RWPE2 (cell line): Measurements from ENCODE around the gene NPC2.

Experiments used
- ATAC-seq: fragments of 200-7000 bp; cut with Tn5 transposase; 3 replicates; pipeline ENCODE4 v1.9.1; 2021; ENCODE audit warnings: low read depth
- DNase-seq: peaks from one replicate; pipeline ENCODE4 v3.0.0-alpha.2; 2020; ENCODE audit warnings: low spot score
- H3K27ac ChIP-seq: fragments of 450-650 bp; 2 replicates; pipeline ENCODE4 v1.5.1; 2017; ENCODE audit warnings: mild to moderate bottlenecking; ENCODE audit not compliant: poor library complexity, severe bottlenecking
- H3K27me3 ChIP-seq: fragments of 250-450 bp; sonication (Bioruptor Pico); 2 replicates; pipeline ENCODE4 v1.5.1; 2021; ENCODE audit warnings: mild to moderate bottlenecking, moderate library complexity; ENCODE audit not compliant: insufficient read depth, poor library complexity, severe bottlenecking
- H3K36me3 ChIP-seq: fragments of 250-450 bp; sonication (Bioruptor Pico); 2 replicates; pipeline ENCODE4 v1.5.1; 2020; ENCODE audit warnings: low read depth, mild to moderate bottlenecking, moderate library complexity
- H3K4me1 ChIP-seq: fragments of 250-450 bp; sonication (Bioruptor Pico); 2 replicates; pipeline ENCODE4 v1.5.1; 2021; ENCODE audit warnings: mild to moderate bottlenecking, moderate library complexity; ENCODE audit not compliant: insufficient read depth, poor library complexity, severe bottlenecking
- H3K4me3 ChIP-seq: fragments of 250-450 bp; sonication (Bioruptor Pico); 2 replicates; pipeline ENCODE4 v1.5.1; 2021; ENCODE audit warnings: mild to moderate bottlenecking, moderate library complexity; ENCODE audit not compliant: severe bottlenecking
- H3K9me3 ChIP-seq: fragments of 250-450 bp; sonication (Bioruptor Pico); 2 replicates; pipeline ENCODE4 v1.5.1; 2021; ENCODE audit warnings: mild to moderate bottlenecking, moderate library complexity; ENCODE audit not compliant: severe bottlenecking
- TF ChIP-seq, protein P1 (sequence below): fragments of 450-650 bp; IDR thresholded peaks from one replicate; pipeline ENCODE4 v1.5.1; 2017; ENCODE audit warnings: mild to moderate bottlenecking, moderate library complexity; ENCODE audit not compliant: poor library complexity, severe bottlenecking

The NPC2 gene

DNA sequence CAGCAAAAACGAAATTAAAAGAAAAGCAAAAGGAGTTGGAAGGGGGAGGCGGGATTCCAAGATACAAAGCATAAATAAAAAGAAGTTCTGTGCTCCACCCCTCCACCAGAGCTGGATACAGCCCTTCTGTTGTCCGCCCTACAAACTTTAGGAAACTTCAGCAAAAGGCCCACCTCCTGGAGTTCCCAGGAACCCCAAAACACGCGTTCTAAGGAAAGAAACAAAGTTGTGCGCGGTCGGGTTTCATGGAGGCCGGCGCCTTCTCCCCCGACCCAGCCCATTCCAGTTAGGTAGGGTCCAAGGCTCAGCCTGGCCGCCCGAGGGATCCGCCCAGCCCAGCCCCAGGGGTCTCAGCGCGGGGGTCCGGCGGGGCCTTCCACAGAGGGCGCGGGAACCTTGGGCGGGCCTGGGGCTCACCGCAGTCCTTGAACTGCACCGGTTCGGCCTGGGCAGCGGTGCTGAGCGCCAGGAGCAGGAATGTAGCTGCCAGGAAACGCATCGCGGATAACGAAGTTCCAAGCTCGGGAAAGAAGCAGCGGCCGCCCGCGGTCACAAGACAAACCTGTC lies at the start of gene NPC2:
TSS of gene NPC2 (minus strand) at position 530 of the 567 bp plus-strand sequence. CDS start at position 499, 31 bp downstream.
- ATAC-seq (peak; percentile 0; the same call in 2 of the 3 replicates), DNase-seq (no peak)
- Histone ChIP-seq H3K4me1 (peaks cover 51% of the 10 kb centered on the region), H3K9me3 (no peaks in the 10 kb centered on the region), H3K27ac (peak within 1 kb of the TSS; percentile 52), H3K27me3 (no peaks in the 10 kb centered on the region), H3K4me3 (peak within 1 kb of the TSS; percentile 97), H3K36me3 (peaks cover 35% of the 10 kb centered on the region)
- TF ChIP-seq, protein P1, sequence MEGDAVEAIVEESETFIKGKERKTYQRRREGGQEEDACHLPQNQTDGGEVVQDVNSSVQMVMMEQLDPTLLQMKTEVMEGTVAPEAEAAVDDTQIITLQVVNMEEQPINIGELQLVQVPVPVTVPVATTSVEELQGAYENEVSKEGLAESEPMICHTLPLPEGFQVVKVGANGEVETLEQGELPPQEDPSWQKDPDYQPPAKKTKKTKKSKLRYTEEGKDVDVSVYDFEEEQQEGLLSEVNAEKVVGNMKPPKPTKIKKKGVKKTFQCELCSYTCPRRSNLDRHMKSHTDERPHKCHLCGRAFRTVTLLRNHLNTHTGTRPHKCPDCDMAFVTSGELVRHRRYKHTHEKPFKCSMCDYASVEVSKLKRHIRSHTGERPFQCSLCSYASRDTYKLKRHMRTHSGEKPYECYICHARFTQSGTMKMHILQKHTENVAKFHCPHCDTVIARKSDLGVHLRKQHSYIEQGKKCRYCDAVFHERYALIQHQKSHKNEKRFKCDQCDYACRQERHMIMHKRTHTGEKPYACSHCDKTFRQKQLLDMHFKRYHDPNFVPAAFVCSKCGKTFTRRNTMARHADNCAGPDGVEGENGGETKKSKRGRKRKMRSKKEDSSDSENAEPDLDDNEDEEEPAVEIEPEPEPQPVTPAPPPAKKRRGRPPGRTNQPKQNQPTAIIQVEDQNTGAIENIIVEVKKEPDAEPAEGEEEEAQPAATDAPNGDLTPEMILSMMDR = no peak

DNA sequence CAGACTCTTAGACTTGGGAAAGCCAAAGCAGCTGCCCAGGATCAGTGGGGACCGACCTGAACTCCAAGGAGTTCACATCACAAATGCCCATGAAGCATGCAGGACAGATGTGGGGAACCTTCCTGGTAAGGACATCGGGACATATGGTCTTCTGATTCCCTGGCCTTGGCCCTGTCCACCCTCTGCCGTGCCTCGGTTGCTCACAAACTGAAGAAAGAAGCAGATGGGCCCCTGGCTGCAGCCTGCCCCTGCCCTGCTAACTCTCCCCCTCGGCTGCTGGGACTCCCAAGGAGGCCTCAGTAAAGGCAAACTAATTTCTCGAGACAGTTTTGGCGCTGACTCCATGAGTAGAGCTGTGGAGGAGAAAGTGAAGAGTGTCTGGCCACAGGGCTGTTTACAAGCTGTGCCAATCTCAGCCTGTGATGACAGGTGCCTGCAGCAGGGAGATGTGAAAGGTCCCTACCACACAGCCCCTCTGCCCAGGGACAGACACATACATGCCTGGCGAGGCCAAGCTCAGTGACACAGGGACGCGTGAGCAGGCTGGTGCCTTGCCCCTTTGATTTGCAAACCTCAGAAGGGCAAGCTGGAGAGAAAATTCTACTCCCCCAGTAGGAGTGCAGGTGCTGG lies 49.1 kb upstream of the NPC2 start:
- no peak; the same call in 2 of the 3 replicates for ATAC-seq
- Histone ChIP-seq H3K27ac (no peak overlapping the region), H3K4me1 (no peaks in the 10 kb centered on the region), H3K27me3 (no peaks in the 10 kb centered on the region), H3K4me3 (no peak overlapping the region), H3K36me3 (peaks cover 73% of the 10 kb centered on the region), H3K9me3 (no peaks in the 10 kb centered on the region)
- no peak for DNase-seq
- TF ChIP-seq, protein P1 = no peak

GRCh38 chr14:74541225-74541624 lies 48.1 kb upstream of the NPC2 start:
- DNase-seq (no peak), ATAC-seq (no peak)
- Histone ChIP-seq H3K27ac (no peak overlapping the region), H3K9me3 (no peaks in the 10 kb centered on the region), H3K27me3 (no peaks in the 10 kb centered on the region), H3K4me1 (no peaks in the 10 kb centered on the region), H3K36me3 (peaks cover 69% of the 10 kb centered on the region), H3K4me3 (no peak overlapping the region)
- TF ChIP-seq, protein P1 = no peak

DNA sequence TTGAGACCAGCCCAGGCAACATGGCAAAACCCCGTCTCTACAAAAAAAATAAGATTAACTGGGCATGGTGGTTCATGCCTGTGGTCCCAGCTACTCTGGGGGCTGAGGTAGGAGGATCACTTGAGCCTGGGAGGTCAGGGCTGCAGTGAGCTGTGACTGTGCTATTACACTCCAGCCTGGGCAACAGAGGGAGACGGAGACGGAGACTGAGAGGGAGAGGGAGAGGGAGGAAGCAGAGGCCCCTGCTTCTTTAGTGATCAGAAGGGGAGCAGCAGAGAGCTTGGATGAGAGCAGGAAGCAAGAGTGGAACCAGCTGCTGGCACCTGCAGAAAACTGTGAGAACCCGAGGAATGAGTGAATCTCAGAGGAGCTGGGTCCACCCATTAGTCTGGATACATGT lies 46.4 kb upstream of the NPC2 start:
- H3K4me1 ChIP-seq = no peaks in the 10 kb centered on the region
- no peaks in the 10 kb centered on the region for H3K27me3 ChIP-seq
- H3K36me3 ChIP-seq = peaks cover 65% of the 10 kb centered on the region
- no peak for DNase-seq
- H3K27ac ChIP-seq = no peak overlapping the region
- H3K9me3 ChIP-seq = no peaks in the 10 kb centered on the region
- no peak for ATAC-seq
- TF ChIP-seq, protein P1 = no peak
- no peak overlapping the region for H3K4me3 ChIP-seq
